HepG2 (cell line): ENCODE data around the gene NRN1L. TPM values are rescaled to one million over a fixed set of nuclear protein-coding genes. Genes with fewer than 3 reads are reported as not detected.

ENCODE experiments used
- HNRNPLL ChIP-seq: fragments of 200-400 bp; formaldehyde crosslinking; IDR thresholded peaks from 2 replicates; pipeline ENCODE4 v1.6.1; 2017; ENCODE audit warnings: mild to moderate bottlenecking, low read depth, low read length; ENCODE audit not compliant: poor library complexity, severe bottlenecking
- ISL2 ChIP-seq: sonication (generic); formaldehyde crosslinking; IDR thresholded peaks from 2 replicates; pipeline ENCODE4 v1.5.0; 2020; ENCODE audit warnings: missing genetic modification reagents
- KLF11 ChIP-seq: IDR thresholded peaks from 2 replicates; pipeline ENCODE4 v1.6.1; 2016; ENCODE audit warnings: missing compliant biosample characterization
- POLR2AphosphoS2 ChIP-seq: IDR thresholded peaks from 2 replicates; pipeline ENCODE4 v1.6.1; 2011; ENCODE audit warnings: low read depth, low read length, improper control_type of control experiment
- REXO4 ChIP-seq: sonication (generic); formaldehyde crosslinking; IDR thresholded peaks from 2 replicates; pipeline ENCODE4 v1.8.0; 2022; ENCODE audit warnings: missing genetic modification reagents, mild to moderate bottlenecking, borderline replicate concordance
- RFX1 ChIP-seq: fragments of 450-650 bp; IDR thresholded peaks from 2 replicates; pipeline ENCODE4 v1.6.1; 2017
- SMAD3 ChIP-seq: sonication (generic); formaldehyde crosslinking; IDR thresholded peaks from 2 replicates; pipeline ENCODE4 v1.4.0; 2020; ENCODE audit warnings: missing genetic modification reagents
- SUZ12 ChIP-seq: fragments of 150-350 bp; IDR thresholded peaks from 2 replicates; pipeline ENCODE4 v1.6.1; 2014; ENCODE audit warnings: low read depth, low read length
- ZFP36L2 ChIP-seq: sonication (generic); formaldehyde crosslinking; IDR thresholded peaks from 2 replicates; pipeline ENCODE4 v1.4.0; 2020; ENCODE audit warnings: missing genetic modification reagents
- ZNF546 ChIP-seq: sonication (generic); formaldehyde crosslinking; conservative IDR thresholded peaks from 2 replicates; pipeline ENCODE4 v1.8.1; 2023; ENCODE audit warnings: mild to moderate bottlenecking, missing genetic modification reagents
- ZNF547 ChIP-seq: sonication (generic); formaldehyde crosslinking; IDR thresholded peaks from 2 replicates; pipeline ENCODE4 v1.5.1; 2020; ENCODE audit warnings: mild to moderate bottlenecking, missing genetic modification reagents
- ZNF572 ChIP-seq: sonication (generic); formaldehyde crosslinking; IDR thresholded peaks from 2 replicates; pipeline ENCODE4 v1.5.1; 2020; ENCODE audit warnings: mild to moderate bottlenecking, missing genetic modification reagents
- polyA plus RNA-seq, 8 experiments: library from polyadenylated mRNA; depleted of rRNA in 3 of 8; stranded (reverse) in 7 of 8; unstranded in 1 of 8; fragments of >200 nt; fragmentation: Illumina TruSeq in 4 of 8; extraction: Trizol in 4 of 8; gene quantifications; 2 replicates each; pipeline versions ENCODE4 v1.2.1 to v1.2.3, GENCODE V29; 2011 to 2016; ENCODE audit warnings: low read depth in 4 of 8, missing spikeins in 1 of 8, mixed read lengths in 1 of 8; ENCODE audit not compliant: insufficient read depth in 1 of 8
- total RNA-seq, 5 experiments: library from RNA; depleted of rRNA; stranded (reverse); fragments of >200 nt; fragmentation: Illumina TruSeq; extraction: Trizol; gene quantifications; 2 replicates each; pipeline ENCODE4 v1.2.3, GENCODE V29; 2016; ENCODE audit warnings: low read depth in 1 of 5
- TF ChIP-seq, protein P1 (sequence below), 2 experiments: fragments of 450-650 bp in 1 of 2; sonication (generic) in 1 of 2; formaldehyde crosslinking in 1 of 2; IDR thresholded peaks; 2 replicates each; pipeline versions ENCODE4 v1.6.1 to v1.8.0; 2016 to 2022; ENCODE audit warnings: antibody characterized with exemption in 1 of 2, mild to moderate bottlenecking in 1 of 2, missing genetic modification reagents in 1 of 2
- TF ChIP-seq, protein P2 (sequence below): sonication (generic); formaldehyde crosslinking; IDR thresholded peaks from 2 replicates; pipeline ENCODE4 v1.4.0; 2020; ENCODE audit warnings: mild to moderate bottlenecking, low read depth, missing genetic modification reagents
- TF ChIP-seq, protein P3 (sequence below): IDR thresholded peaks from 2 replicates; pipeline ENCODE4 v1.6.1; 2016; ENCODE audit warnings: low read depth, control low read depth
- TF ChIP-seq, protein P4 (sequence below): sonication (generic); formaldehyde crosslinking; IDR thresholded peaks from 2 replicates; pipeline ENCODE4 v1.9.0; 2021; ENCODE audit warnings: missing genetic modification reagents, mild to moderate bottlenecking, borderline replicate concordance

Gene NRN1L
- total and polyA plus RNA-seq, 2 of the 13 experiments (the other 11 are each of a cell fraction or from before 2014, with no cell fraction given): 0.53 to 1.2 TPM

DNA sequence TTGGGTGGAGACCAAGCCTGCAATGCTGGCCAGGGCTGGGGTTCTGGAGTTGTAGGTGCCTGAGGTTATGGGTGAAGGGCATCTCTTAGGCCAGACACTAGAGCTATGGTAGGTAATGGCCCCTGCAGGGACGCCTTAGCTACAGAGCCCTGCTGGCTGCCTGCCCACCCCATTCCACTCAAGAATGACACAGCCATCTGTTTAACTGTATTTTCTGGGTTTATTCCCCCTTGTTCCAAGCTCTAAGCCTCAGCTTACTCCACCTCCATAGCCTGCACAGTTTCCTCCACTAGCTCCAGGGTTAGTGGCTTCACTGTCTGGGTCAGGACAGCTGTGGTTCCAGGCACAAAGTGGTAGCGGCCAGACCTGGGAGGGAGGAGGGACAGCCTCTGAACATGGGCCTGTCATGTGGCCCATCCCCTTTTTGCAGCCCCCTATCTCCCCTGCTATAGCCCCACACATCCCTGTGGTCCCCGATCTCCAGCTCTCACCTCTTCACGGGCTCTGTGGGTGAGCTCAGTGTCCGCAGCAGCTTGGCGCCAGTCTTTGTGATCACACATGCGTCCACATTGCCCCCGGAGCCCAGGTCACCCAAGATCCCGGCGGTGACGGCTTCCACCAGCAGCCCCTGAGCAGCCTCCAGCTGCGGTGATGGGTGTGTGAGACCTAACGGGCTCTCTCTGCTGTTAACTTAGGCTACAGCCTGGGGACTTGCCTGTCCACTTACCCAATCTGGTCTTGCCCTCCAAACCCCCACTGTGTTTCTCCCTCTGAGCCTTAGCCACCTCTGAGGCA, 49.8 kb downstream of the NRN1L start (continued):
- TF ChIP-seq HNRNPLL (no peak), REXO4 (CRISPR knock-in tag) (no peak), ZFP36L2 (CRISPR knock-in tag) (no peak), ZNF546 (CRISPR knock-in tag) (no peak), POLR2AphosphoS2 (no peak), SMAD3 (no peak), KLF11 (CRISPR knock-in tag) (no peak), RFX1 (no peak), ZNF547 (no peak), SUZ12 (no peak), ISL2 (CRISPR knock-in tag) (no peak), ZNF572 (CRISPR knock-in tag) (no peak; the same call in 1 of the 2 replicates)
- TF ChIP-seq, protein P1, sequence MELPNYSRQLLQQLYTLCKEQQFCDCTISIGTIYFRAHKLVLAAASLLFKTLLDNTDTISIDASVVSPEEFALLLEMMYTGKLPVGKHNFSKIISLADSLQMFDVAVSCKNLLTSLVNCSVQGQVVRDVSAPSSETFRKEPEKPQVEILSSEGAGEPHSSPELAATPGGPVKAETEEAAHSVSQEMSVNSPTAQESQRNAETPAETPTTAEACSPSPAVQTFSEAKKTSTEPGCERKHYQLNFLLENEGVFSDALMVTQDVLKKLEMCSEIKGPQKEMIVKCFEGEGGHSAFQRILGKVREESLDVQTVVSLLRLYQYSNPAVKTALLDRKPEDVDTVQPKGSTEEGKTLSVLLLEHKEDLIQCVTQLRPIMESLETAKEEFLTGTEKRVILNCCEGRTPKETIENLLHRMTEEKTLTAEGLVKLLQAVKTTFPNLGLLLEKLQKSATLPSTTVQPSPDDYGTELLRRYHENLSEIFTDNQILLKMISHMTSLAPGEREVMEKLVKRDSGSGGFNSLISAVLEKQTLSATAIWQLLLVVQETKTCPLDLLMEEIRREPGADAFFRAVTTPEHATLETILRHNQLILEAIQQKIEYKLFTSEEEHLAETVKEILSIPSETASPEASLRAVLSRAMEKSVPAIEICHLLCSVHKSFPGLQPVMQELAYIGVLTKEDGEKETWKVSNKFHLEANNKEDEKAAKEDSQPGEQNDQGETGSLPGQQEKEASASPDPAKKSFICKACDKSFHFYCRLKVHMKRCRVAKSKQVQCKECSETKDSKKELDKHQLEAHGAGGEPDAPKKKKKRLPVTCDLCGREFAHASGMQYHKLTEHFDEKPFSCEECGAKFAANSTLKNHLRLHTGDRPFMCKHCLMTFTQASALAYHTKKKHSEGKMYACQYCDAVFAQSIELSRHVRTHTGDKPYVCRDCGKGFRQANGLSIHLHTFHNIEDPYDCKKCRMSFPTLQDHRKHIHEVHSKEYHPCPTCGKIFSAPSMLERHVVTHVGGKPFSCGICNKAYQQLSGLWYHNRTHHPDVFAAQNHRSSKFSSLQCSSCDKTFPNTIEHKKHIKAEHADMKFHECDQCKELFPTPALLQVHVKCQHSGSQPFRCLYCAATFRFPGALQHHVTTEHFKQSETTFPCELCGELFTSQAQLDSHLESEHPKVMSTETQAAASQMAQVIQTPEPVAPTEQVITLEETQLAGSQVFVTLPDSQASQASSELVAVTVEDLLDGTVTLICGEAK (IDR thresholded peaks at IDR 0.05): no peak
- TF ChIP-seq, protein P1 (CRISPR knock-in tag; IDR thresholded peaks at IDR 0.05): no peak
- TF ChIP-seq, protein P2, sequence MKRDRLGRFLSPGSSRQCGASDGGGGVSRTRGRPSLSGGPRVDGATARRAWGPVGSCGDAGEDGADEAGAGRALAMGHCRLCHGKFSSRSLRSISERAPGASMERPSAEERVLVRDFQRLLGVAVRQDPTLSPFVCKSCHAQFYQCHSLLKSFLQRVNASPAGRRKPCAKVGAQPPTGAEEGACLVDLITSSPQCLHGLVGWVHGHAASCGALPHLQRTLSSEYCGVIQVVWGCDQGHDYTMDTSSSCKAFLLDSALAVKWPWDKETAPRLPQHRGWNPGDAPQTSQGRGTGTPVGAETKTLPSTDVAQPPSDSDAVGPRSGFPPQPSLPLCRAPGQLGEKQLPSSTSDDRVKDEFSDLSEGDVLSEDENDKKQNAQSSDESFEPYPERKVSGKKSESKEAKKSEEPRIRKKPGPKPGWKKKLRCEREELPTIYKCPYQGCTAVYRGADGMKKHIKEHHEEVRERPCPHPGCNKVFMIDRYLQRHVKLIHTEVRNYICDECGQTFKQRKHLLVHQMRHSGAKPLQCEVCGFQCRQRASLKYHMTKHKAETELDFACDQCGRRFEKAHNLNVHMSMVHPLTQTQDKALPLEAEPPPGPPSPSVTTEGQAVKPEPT (CRISPR knock-in tag): no peak
- TF ChIP-seq, protein P3, sequence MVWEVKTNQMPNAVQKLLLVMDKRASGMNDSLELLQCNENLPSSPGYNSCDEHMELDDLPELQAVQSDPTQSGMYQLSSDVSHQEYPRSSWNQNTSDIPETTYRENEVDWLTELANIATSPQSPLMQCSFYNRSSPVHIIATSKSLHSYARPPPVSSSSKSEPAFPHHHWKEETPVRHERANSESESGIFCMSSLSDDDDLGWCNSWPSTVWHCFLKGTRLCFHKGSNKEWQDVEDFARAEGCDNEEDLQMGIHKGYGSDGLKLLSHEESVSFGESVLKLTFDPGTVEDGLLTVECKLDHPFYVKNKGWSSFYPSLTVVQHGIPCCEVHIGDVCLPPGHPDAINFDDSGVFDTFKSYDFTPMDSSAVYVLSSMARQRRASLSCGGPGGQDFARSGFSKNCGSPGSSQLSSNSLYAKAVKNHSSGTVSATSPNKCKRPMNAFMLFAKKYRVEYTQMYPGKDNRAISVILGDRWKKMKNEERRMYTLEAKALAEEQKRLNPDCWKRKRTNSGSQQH (CRISPR knock-in tag): no peak
- TF ChIP-seq, protein P4, sequence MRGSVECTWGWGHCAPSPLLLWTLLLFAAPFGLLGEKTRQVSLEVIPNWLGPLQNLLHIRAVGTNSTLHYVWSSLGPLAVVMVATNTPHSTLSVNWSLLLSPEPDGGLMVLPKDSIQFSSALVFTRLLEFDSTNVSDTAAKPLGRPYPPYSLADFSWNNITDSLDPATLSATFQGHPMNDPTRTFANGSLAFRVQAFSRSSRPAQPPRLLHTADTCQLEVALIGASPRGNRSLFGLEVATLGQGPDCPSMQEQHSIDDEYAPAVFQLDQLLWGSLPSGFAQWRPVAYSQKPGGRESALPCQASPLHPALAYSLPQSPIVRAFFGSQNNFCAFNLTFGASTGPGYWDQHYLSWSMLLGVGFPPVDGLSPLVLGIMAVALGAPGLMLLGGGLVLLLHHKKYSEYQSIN: no peak
